ENCODE measurements around the gene CCR7.

Gene CCR7

GRCh38 chr17:40551091-40551878, 14.0 kb downstream of the CCR7 start:
- Histone ChIP-seq H2AFZ (ENCODE audit: low read length) (no peak overlapping the region), H3K27ac (ENCODE audit: low read length) (no peak overlapping the region), H3K36me3 (replicated peaks; ENCODE audit: insufficient read depth, low read length) (no peaks in the 10 kb centered on the region), H3K4me3 (ENCODE audit: low read length) (no peak overlapping the region), H3K4me2 (ENCODE audit: low read depth, low read length) (no peak overlapping the region), H3K9me3 (replicated peaks; ENCODE audit: insufficient read depth, low read length) (no peaks in the 10 kb centered on the region), H3K4me1 (ENCODE audit: low read length) (peaks cover 9% of the 10 kb centered on the region; the same call in 1 of the 2 replicates), H3K79me2 (ENCODE audit: low read length) (no peaks in the 10 kb centered on the region), H3K27me3 (replicated peaks; ENCODE audit: insufficient read depth, low read length) (peaks cover 4% of the 10 kb centered on the region), H3K9ac (ENCODE audit: low read length) (no peak overlapping the region), H3F3A (ENCODE audit: insufficient read depth, low read length) (no peaks in the 10 kb centered on the region), H4K20me1 (ENCODE audit: insufficient read depth, low read length) (no peaks in the 10 kb centered on the region), H3K9me2 (replicated peaks; ENCODE audit: insufficient read depth, low read length) (no peaks in the 10 kb centered on the region)
- TF ChIP-seq EZH2 (optimal IDR thresholded peaks at IDR 0.05; ENCODE audit: low read depth, low read length) (no peak), EZH2phosphoT487 (IDR thresholded peaks at IDR 0.05; ENCODE audit: low read length) (no peak)
- TF ChIP-seq, protein P1, sequence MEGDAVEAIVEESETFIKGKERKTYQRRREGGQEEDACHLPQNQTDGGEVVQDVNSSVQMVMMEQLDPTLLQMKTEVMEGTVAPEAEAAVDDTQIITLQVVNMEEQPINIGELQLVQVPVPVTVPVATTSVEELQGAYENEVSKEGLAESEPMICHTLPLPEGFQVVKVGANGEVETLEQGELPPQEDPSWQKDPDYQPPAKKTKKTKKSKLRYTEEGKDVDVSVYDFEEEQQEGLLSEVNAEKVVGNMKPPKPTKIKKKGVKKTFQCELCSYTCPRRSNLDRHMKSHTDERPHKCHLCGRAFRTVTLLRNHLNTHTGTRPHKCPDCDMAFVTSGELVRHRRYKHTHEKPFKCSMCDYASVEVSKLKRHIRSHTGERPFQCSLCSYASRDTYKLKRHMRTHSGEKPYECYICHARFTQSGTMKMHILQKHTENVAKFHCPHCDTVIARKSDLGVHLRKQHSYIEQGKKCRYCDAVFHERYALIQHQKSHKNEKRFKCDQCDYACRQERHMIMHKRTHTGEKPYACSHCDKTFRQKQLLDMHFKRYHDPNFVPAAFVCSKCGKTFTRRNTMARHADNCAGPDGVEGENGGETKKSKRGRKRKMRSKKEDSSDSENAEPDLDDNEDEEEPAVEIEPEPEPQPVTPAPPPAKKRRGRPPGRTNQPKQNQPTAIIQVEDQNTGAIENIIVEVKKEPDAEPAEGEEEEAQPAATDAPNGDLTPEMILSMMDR (IDR thresholded peaks at IDR 0.05; ENCODE audit: low read length) = no peak
- no peak for DNase-seq

GRCh38 chr17:40550608-40551007, 14.7 kb downstream of the CCR7 start:
- TF ChIP-seq, protein P1 (IDR thresholded peaks at IDR 0.05; ENCODE audit: low read length) = no peak
- TF ChIP-seq EZH2phosphoT487 (IDR thresholded peaks at IDR 0.05; ENCODE audit: low read length) (no peak), EZH2 (optimal IDR thresholded peaks at IDR 0.05; ENCODE audit: low read depth, low read length) (no peak)
- no peak overlapping the region for H3K4me2 ChIP-seq (ENCODE audit: low read depth, low read length)
- no peaks in the 10 kb centered on the region for H3K9me3 ChIP-seq (replicated peaks; ENCODE audit: insufficient read depth, low read length)
- no peaks in the 10 kb centered on the region for H3F3A ChIP-seq (ENCODE audit: insufficient read depth, low read length)
- H3K27me3 ChIP-seq (replicated peaks; ENCODE audit: insufficient read depth, low read length) = no peaks in the 10 kb centered on the region
- no peak overlapping the region for H2AFZ ChIP-seq (ENCODE audit: low read length)
- H4K20me1 ChIP-seq (ENCODE audit: insufficient read depth, low read length) = no peaks in the 10 kb centered on the region
- H3K79me2 ChIP-seq (ENCODE audit: low read length) = no peaks in the 10 kb centered on the region
- H3K9me2 ChIP-seq (replicated peaks; ENCODE audit: insufficient read depth, low read length) = no peaks in the 10 kb centered on the region
- DNase-seq = no peak
- no peaks in the 10 kb centered on the region for H3K36me3 ChIP-seq (replicated peaks; ENCODE audit: insufficient read depth, low read length)
- peaks cover 9% of the 10 kb centered on the region; the same call in 1 of the 2 replicates for H3K4me1 ChIP-seq (ENCODE audit: low read length)
- H3K9ac ChIP-seq (ENCODE audit: low read length) = no peak overlapping the region
- no peak overlapping the region for H3K4me3 ChIP-seq (ENCODE audit: low read length)
- H3K27ac ChIP-seq (ENCODE audit: low read length) = no peak overlapping the region

DNA sequence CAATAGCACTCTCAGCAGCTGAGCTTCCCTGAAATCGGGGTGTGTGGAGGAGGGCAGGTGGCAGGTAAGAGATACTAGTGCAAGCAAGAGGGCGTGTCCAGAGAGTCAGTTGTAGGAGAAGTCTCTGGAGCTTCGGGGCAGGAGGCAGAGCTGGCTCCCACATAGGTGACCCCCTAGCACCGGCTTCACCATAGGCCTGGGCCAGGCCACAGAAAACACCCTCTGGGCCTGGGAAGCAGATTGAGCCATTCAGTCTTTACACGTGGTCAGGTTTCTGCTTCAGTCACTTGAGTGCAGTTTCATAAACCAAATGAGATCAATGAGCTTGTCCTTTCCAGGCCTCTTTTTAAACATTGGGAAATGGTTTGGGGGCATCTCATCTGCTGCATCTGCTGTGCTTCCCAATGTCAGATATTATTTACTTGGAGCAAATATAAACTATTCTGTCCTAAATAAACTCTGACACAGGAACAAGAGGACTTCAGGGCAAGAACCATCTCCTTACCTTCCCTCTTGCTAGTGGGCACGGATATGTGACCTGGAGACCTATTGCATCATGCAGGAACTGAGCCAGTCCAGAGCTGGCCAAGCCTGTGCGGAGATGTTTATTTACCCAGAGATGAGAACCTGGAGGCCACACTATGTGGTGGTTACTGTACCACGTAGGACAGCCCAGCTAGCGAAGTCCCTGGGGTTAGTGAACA, 16.1 kb downstream of the CCR7 start:
- no peak overlapping the region for H3K9ac ChIP-seq (ENCODE audit: low read length)
- H3K36me3 ChIP-seq (replicated peaks; ENCODE audit: insufficient read depth, low read length) = no peaks in the 10 kb centered on the region
- H3K4me1 ChIP-seq (ENCODE audit: low read length) = 0 out of 2 replicates have a peak, but pooled peaks cover 1% of the 10 kb centered on the region
- DNase-seq = no peak
- no peak overlapping the region for H3K4me3 ChIP-seq (ENCODE audit: low read length)
- no peaks in the 10 kb centered on the region for H3K9me3 ChIP-seq (replicated peaks; ENCODE audit: insufficient read depth, low read length)
- H4K20me1 ChIP-seq (ENCODE audit: insufficient read depth, low read length) = no peaks in the 10 kb centered on the region
- no peaks in the 10 kb centered on the region for H3K79me2 ChIP-seq (ENCODE audit: low read length)
- H2AFZ ChIP-seq (ENCODE audit: low read length) = no peak overlapping the region
- H3K27ac ChIP-seq (ENCODE audit: low read length) = no peak overlapping the region
- H3K9me2 ChIP-seq (replicated peaks; ENCODE audit: insufficient read depth, low read length) = no peaks in the 10 kb centered on the region
- H3K27me3 ChIP-seq (replicated peaks; ENCODE audit: insufficient read depth, low read length) = no peaks in the 10 kb centered on the region
- TF ChIP-seq, protein P1 (IDR thresholded peaks at IDR 0.05; ENCODE audit: low read length) = no peak
- TF ChIP-seq EZH2phosphoT487 (IDR thresholded peaks at IDR 0.05; ENCODE audit: low read length) (no peak), EZH2 (optimal IDR thresholded peaks at IDR 0.05; ENCODE audit: low read depth, low read length) (no peak)
- H3F3A ChIP-seq (ENCODE audit: insufficient read depth, low read length) = no peaks in the 10 kb centered on the region
- H3K4me2 ChIP-seq (ENCODE audit: low read depth, low read length) = no peak overlapping the region
